Peyer's patch (tissue), 4 donors: ENCODE measurements around the gene PDGFC.

Source experiments
- POLR2A ChIP-seq, 2 donors: fragments of 450-650 bp; IDR thresholded peaks; one replicate each; pipeline ENCODE4 v1.5.1; 2017; ENCODE audit warnings: antibody characterized with exemption in 2 of 2, mild to moderate bottlenecking in 2 of 2, moderate library complexity in 2 of 2
- TF ChIP-seq, protein P1 (sequence below), 6 experiments: fragments of 450-650 bp in 4 of 6; fragments of 200-600 bp in 2 of 6; sonication (generic) in 1 of 6; IDR thresholded peaks; one replicate each; pipeline ENCODE4 v1.5.1; 2017 to 2019; ENCODE audit warnings: antibody characterized with exemption in 6 of 6, mild to moderate bottlenecking in 3 of 6, moderate library complexity in 1 of 6

DNA sequence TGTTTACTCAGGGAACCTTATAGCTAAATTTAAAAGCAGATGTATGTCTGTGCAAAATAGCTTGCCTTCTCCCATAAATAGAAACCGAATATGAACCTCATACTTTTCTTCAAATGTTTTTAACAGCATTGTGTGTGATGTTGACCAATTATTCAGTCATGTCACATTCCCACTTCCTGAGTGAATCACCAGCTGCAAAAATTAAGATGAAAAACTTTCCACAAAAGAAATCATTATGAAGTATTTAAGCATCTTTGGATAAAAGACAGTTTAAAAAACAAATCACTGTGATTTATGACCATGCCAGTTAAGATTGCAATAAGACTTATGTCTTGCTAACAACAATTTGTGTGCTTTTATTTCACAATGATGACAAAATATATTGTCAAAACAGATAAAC is 220.1 kb downstream of the PDGFC start:
- TF ChIP-seq POLR2A (IDR thresholded peaks at IDR 0.05) = no peak
- TF ChIP-seq, protein P1, sequence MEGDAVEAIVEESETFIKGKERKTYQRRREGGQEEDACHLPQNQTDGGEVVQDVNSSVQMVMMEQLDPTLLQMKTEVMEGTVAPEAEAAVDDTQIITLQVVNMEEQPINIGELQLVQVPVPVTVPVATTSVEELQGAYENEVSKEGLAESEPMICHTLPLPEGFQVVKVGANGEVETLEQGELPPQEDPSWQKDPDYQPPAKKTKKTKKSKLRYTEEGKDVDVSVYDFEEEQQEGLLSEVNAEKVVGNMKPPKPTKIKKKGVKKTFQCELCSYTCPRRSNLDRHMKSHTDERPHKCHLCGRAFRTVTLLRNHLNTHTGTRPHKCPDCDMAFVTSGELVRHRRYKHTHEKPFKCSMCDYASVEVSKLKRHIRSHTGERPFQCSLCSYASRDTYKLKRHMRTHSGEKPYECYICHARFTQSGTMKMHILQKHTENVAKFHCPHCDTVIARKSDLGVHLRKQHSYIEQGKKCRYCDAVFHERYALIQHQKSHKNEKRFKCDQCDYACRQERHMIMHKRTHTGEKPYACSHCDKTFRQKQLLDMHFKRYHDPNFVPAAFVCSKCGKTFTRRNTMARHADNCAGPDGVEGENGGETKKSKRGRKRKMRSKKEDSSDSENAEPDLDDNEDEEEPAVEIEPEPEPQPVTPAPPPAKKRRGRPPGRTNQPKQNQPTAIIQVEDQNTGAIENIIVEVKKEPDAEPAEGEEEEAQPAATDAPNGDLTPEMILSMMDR (IDR thresholded peaks at IDR 0.05) = no peak
